Measurements from ENCODE around the gene NIPAL1.

GRCh38 chr4:48031802-48032525 is 15.4 kb downstream of the NIPAL1 start:
- TF ChIP-seq POLR2A (IDR thresholded peaks at IDR 0.05; ENCODE audit: low read depth, low read length) = no peak
- TF ChIP-seq SPI1 (IDR thresholded peaks at IDR 0.05; ENCODE audit: low read depth, low read length) = no peak

Measured in GM12891 (cell line).